ENCODE results near the gene PACRG. TPM values are rescaled to one million over a fixed set of nuclear protein-coding genes. Genes with fewer than 3 reads are reported as not detected.

The PACRG gene
- total RNA-seq, 1 experiment from 2014 or later: 0.26 TPM

DNA sequence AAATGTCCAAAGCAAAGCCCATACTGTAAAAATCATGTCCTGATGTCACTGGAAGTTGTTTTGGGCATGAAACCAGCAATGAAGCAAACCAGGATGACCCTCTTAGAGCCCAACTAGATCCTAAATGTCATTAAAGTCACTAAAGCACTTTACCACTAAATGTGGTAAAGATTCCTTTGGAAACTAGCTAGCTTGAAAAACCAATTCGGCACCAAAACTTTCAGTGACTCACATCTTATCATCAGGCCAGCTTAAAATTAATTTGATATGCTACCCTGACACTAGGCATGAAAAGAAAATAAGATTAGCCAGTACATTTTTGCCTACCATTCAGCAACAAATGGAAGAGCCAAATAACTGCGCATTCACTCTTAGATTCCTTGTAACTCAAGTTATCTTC, 145.8 kb downstream of the PACRG start:
- Histone ChIP-seq H4K91ac (ENCODE audit: insufficient read length, low read depth, low read length) (no peak overlapping the region), H2BK5ac (ENCODE audit: insufficient read length, low read length) (no peak overlapping the region), H3K14ac (ENCODE audit: insufficient read depth, low read length) (no peak overlapping the region), H4K8ac (replicated peaks; ENCODE audit: insufficient read length, low read depth, low read length) (no peak overlapping the region), H2BK15ac (ENCODE audit: low read depth, low read length) (no peak overlapping the region), H3K4me2 (ENCODE audit: insufficient read depth, insufficient read length, low read length) (no peak overlapping the region), H2BK120ac (ENCODE audit: low read depth, low read length, poor library complexity, severe bottlenecking) (no peak overlapping the region), H2AFZ (ENCODE audit: low read length) (no peak overlapping the region), H3K79me1 (ENCODE audit: insufficient read depth, low read depth, low read length, poor library complexity, severe bottlenecking) (no peaks in the 10 kb centered on the region), H3K79me2 (ENCODE audit: insufficient read depth, low read length) (no peaks in the 10 kb centered on the region), H3K23ac (ENCODE audit: insufficient read length, low read depth, low read length) (no peak overlapping the region), H2BK20ac (ENCODE audit: low read depth, low read length, poor library complexity, severe bottlenecking) (no peak overlapping the region), H3K9ac (ENCODE audit: extremely low read depth, insufficient read length, low read length) (no peak overlapping the region), H2AK5ac (ENCODE audit: insufficient read length, low read length) (no peak overlapping the region), H3K27me3 (ENCODE audit: insufficient read depth, low read length) (no peaks in the 10 kb centered on the region), H3K23me2 (ENCODE audit: insufficient read length, low read depth, low read length, poor library complexity, severe bottlenecking) (no peaks in the 10 kb centered on the region), H4K20me1 (ENCODE audit: control insufficient read depth, insufficient read depth, insufficient read length) (no peaks in the 10 kb centered on the region), H3K56ac (ENCODE audit: insufficient read length, low read depth, low read length) (no peak overlapping the region), H3K4me1 (ENCODE audit: insufficient read depth, low read length) (no peaks in the 10 kb centered on the region), H2BK12ac (ENCODE audit: insufficient read length, low read depth, low read length) (no peak overlapping the region), H3K4ac (ENCODE audit: low read depth, low read length) (no peak overlapping the region), H3K18ac (ENCODE audit: insufficient read length, low read depth, low read length) (no peak overlapping the region), H3T11ph (ENCODE audit: low read length) (no peak overlapping the region), H3K9me3 (ENCODE audit: control insufficient read depth, low read depth, low read length) (no peaks in the 10 kb centered on the region), H4K5ac (ENCODE audit: insufficient read length, low read depth, low read length) (no peak overlapping the region), H3K27ac (ENCODE audit: insufficient read length, low read depth, low read length) (no peak overlapping the region)
- no peak overlapping the region for H3K4me3 Mint-ChIP-seq
- TF ChIP-seq, protein P1, sequence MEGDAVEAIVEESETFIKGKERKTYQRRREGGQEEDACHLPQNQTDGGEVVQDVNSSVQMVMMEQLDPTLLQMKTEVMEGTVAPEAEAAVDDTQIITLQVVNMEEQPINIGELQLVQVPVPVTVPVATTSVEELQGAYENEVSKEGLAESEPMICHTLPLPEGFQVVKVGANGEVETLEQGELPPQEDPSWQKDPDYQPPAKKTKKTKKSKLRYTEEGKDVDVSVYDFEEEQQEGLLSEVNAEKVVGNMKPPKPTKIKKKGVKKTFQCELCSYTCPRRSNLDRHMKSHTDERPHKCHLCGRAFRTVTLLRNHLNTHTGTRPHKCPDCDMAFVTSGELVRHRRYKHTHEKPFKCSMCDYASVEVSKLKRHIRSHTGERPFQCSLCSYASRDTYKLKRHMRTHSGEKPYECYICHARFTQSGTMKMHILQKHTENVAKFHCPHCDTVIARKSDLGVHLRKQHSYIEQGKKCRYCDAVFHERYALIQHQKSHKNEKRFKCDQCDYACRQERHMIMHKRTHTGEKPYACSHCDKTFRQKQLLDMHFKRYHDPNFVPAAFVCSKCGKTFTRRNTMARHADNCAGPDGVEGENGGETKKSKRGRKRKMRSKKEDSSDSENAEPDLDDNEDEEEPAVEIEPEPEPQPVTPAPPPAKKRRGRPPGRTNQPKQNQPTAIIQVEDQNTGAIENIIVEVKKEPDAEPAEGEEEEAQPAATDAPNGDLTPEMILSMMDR (conservative IDR thresholded peaks at IDR 0.05): no peak
- DNase-seq: no peak
- H3K4me1 Mint-ChIP-seq: peaks cover 0 to 4% of the 10 kb centered on the region in 2 experiments; a peak in 2 of 4 replicates
- H3K27ac Mint-ChIP-seq: no peak overlapping the region
- peaks cover 0 to 7% (median 0%) of the 10 kb centered on the region in 3 experiments; a peak in 2 of 7 replicates for H3K36me3 Mint-ChIP-seq (ENCODE audit: insufficient read depth in 1 of 3, low read depth in 3 of 3)
- H3K9me3 Mint-ChIP-seq: peaks cover 3 to 12% of the 10 kb centered on the region in 2 experiments; a peak in 3 of 5 replicates
- no peaks in the 10 kb centered on the region for H3K27me3 Mint-ChIP-seq (ENCODE audit: low read depth)
- no CpG with 5 or more reads among the region's 2 CpGs for WGBS (ENCODE audit: extremely low coverage, insufficient read length, low lambda C conversion rate)
